GM12878 (cell line): Measurements from ENCODE around the gene LSAMP. TPM values are rescaled to one million over a fixed set of nuclear protein-coding genes. Genes with fewer than 3 reads are reported as not detected.

Source experiments
- BACH1 ChIP-seq: fragments of 450-650 bp; IDR thresholded peaks from 2 replicates; pipeline ENCODE4 v1.6.1; 2017; ENCODE audit warnings: mild to moderate bottlenecking, borderline replicate concordance
- BCL11A ChIP-seq: IDR thresholded peaks from 2 replicates; pipeline ENCODE4 v1.6.1; 2011; ENCODE audit warnings: low read depth, low read length
- BCLAF1 ChIP-seq: fragments of 450-650 bp; IDR thresholded peaks from 2 replicates; pipeline ENCODE4 v1.6.1; 2017; ENCODE audit warnings: antibody characterized with exemption, mild to moderate bottlenecking, moderate library complexity
- EED ChIP-seq: sonication (generic); IDR thresholded peaks from 2 replicates; pipeline ENCODE4 v1.6.1; 2016; ENCODE audit warnings: antibody characterized with exemption, low read depth
- ETV6 ChIP-seq, 2 experiments: fragments of 450-650 bp in 1 of 2; IDR thresholded peaks in 1 of 2; conservative IDR thresholded peaks in 1 of 2; 2 replicates each; pipeline ENCODE4 v1.6.1; 2014; ENCODE audit warnings: antibody characterized with exemption in 1 of 2, borderline replicate concordance in 1 of 2, low read depth in 1 of 2, mild to moderate bottlenecking in 1 of 2, moderate library complexity in 1 of 2
- FOXK2 ChIP-seq: fragments of 450-650 bp; IDR thresholded peaks from 2 replicates; pipeline ENCODE4 v1.6.1; 2017; ENCODE audit warnings: mild to moderate bottlenecking, moderate library complexity
- GABPA ChIP-seq: IDR thresholded peaks from 2 replicates; pipeline ENCODE4 v1.6.1; 2014; ENCODE audit warnings: antibody characterized with exemption, low read depth, mild to moderate bottlenecking, inconsistent platforms
- IKZF2 ChIP-seq, 2 experiments: fragments of 450-650 bp; IDR thresholded peaks; 2 replicates each; pipeline ENCODE4 v1.6.1; 2017; ENCODE audit warnings: mild to moderate bottlenecking in 2 of 2, moderate library complexity in 2 of 2
- LARP7 ChIP-seq: fragments of 450-650 bp; IDR thresholded peaks from 2 replicates; pipeline ENCODE4 v1.6.1; 2017; ENCODE audit warnings: mild to moderate bottlenecking
- MEF2B ChIP-seq: fragments of 450-650 bp; IDR thresholded peaks from 2 replicates; pipeline ENCODE4 v1.6.1; 2018; ENCODE audit warnings: mild to moderate bottlenecking, moderate library complexity; ENCODE audit not compliant: partially characterized antibody, poor library complexity, severe bottlenecking
- MYB ChIP-seq: fragments of 150-350 bp; IDR thresholded peaks from 2 replicates; pipeline ENCODE4 v1.6.1; 2014; ENCODE audit warnings: mild to moderate bottlenecking, low read depth, low read length, borderline replicate concordance
- NRF1 ChIP-seq: conservative IDR thresholded peaks from 2 replicates; pipeline ENCODE4 v1.6.1; 2011; ENCODE audit warnings: mild to moderate bottlenecking, low read depth, low read length, improper control_type of control experiment
- PAX8 ChIP-seq: fragments of 450-650 bp; IDR thresholded peaks from 2 replicates; pipeline ENCODE4 v1.6.1; 2017; ENCODE audit warnings: mild to moderate bottlenecking, moderate library complexity
- POLR2AphosphoS2 ChIP-seq: IDR thresholded peaks from 2 replicates; pipeline ENCODE4 v1.6.1; 2011; ENCODE audit warnings: low read depth, mild to moderate bottlenecking, low read length, improper control_type of control experiment, moderate library complexity
- SMC3 ChIP-seq: IDR thresholded peaks from 2 replicates; pipeline ENCODE4 v1.6.1; 2011; ENCODE audit warnings: low read length, improper control_type of control experiment, borderline replicate concordance
- STAT3 ChIP-seq: IDR thresholded peaks from 2 replicates; pipeline ENCODE4 v1.6.1; 2011; ENCODE audit warnings: low read depth, low read length, improper control_type of control experiment
- TCF7 ChIP-seq: IDR thresholded peaks from 2 replicates; pipeline ENCODE4 v1.6.1; 2014; ENCODE audit warnings: antibody characterized with exemption, borderline replicate concordance
- WRNIP1 ChIP-seq: IDR thresholded peaks from 2 replicates; pipeline ENCODE4 v1.6.1; 2011; ENCODE audit warnings: low read depth, low read length, improper control_type of control experiment, borderline replicate concordance
- ZBTB11 ChIP-seq: fragments of 450-650 bp; formaldehyde crosslinking; IDR thresholded peaks from 2 replicates; pipeline ENCODE4 v1.5.0; 2022; ENCODE audit warnings: mild to moderate bottlenecking, missing genetic modification characterization
- polyA plus RNA-seq, 11 experiments: library from polyadenylated mRNA; depleted of rRNA in 4 of 11; unstranded in 6 of 11; stranded (reverse) in 5 of 11; fragments of >200 nt; fragmentation: Nextera tagmentation in 4 of 11; fragmentation: Illumina TruSeq in 1 of 11; extraction: Ambion mirVana in 4 of 11; extraction: Trizol in 1 of 11; gene quantifications; 1 replicate in 1 of 11; 2 replicates in 10 of 11; pipeline versions ENCODE4 v1.2.1 to v1.2.3, GENCODE V29; 2011 to 2016; ENCODE audit warnings: inconsistent platforms in 2 of 11, missing spikeins in 2 of 11, low read depth in 1 of 11
- total RNA-seq, 4 experiments: library from RNA; depleted of rRNA in 3 of 4; stranded (reverse); fragments of >200 nt in 3 of 4; fragmentation: Illumina TruSeq in 1 of 4; extraction: Trizol in 1 of 4; gene quantifications; 2 replicates each; pipeline versions ENCODE4 v1.2.1 to v1.2.3, GENCODE V29; 2013 to 2021
- TF ChIP-seq, protein P1 (sequence below): IDR thresholded peaks from 2 replicates; pipeline ENCODE4 v1.6.1; 2012; ENCODE audit warnings: low read length, inconsistent platforms
- TF ChIP-seq, protein P2 (sequence below): fragments of 450-650 bp; IDR thresholded peaks from 2 replicates; pipeline ENCODE4 v1.6.1; 2017; ENCODE audit warnings: low read depth, mild to moderate bottlenecking, moderate library complexity

Gene LSAMP
- total and polyA plus RNA-seq, 10 of the 15 experiments (the other 5 are each of a cell fraction or from before 2014, with no cell fraction given) = 2.0 to 12.7 (median 6.5) TPM

DNA sequence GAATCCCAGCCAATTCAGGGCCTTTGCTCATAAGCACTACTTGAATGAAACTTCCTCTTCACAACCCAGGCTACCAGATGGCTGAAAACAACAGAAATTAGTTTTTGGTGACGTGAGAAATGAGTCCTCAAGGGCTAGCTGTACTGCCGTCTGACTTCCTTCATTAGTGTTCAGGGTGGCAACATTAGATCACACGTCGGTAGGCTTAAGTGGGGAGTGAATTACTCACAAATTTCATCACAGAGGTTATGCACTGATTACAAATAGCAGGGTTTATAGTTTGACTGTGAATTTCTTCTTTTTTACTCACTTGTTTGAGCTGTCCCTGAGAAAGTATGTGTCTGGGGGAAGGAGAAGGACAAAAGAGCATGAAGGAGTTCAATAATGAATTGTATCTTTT, 424.8 kb downstream of the LSAMP start (continued):
- TF ChIP-seq BCLAF1 (no peak), SMC3 (no peak), GABPA (no peak), IKZF2 (IDR thresholded peaks at IDR 0.05) (peak in 1 of 2 experiments; percentile 30; a peak in 1 of 4 replicates), BCL11A (0 out of 2 replicates have a peak, but pooled peaks have one; percentile 22), EED (0 out of 2 replicates have a peak, but pooled peaks have one; percentile 35), ETV6 (conservative IDR thresholded peaks at IDR 0.05 in 1 of 2, IDR thresholded peaks at IDR 0.05 in 1 of 2; ENCODE audit: borderline replicate concordance in 1 of 2, low read depth in 1 of 2) (peak in 1 of 2 experiments; percentile 43; a peak in 1 of 4 replicates), NRF1 (no peak), POLR2AphosphoS2 (no peak), FOXK2 (no peak), MYB (no peak), TCF7 (no peak), PAX8 (no peak), ZBTB11 (no peak), LARP7 (no peak), STAT3 (no peak), WRNIP1 (no peak), MEF2B (peak; percentile 26), BACH1 (peak; percentile 22; the same call in 1 of the 2 replicates)
- TF ChIP-seq, protein P1, sequence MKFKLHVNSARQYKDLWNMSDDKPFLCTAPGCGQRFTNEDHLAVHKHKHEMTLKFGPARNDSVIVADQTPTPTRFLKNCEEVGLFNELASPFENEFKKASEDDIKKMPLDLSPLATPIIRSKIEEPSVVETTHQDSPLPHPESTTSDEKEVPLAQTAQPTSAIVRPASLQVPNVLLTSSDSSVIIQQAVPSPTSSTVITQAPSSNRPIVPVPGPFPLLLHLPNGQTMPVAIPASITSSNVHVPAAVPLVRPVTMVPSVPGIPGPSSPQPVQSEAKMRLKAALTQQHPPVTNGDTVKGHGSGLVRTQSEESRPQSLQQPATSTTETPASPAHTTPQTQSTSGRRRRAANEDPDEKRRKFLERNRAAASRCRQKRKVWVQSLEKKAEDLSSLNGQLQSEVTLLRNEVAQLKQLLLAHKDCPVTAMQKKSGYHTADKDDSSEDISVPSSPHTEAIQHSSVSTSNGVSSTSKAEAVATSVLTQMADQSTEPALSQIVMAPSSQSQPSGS = no peak
- TF ChIP-seq, protein P2, sequence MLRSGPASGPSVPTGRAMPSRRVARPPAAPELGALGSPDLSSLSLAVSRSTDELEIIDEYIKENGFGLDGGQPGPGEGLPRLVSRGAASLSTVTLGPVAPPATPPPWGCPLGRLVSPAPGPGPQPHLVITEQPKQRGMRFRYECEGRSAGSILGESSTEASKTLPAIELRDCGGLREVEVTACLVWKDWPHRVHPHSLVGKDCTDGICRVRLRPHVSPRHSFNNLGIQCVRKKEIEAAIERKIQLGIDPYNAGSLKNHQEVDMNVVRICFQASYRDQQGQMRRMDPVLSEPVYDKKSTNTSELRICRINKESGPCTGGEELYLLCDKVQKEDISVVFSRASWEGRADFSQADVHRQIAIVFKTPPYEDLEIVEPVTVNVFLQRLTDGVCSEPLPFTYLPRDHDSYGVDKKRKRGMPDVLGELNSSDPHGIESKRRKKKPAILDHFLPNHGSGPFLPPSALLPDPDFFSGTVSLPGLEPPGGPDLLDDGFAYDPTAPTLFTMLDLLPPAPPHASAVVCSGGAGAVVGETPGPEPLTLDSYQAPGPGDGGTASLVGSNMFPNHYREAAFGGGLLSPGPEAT = no peak
